ENCODE data around the gene ARHGEF26.

DNA sequence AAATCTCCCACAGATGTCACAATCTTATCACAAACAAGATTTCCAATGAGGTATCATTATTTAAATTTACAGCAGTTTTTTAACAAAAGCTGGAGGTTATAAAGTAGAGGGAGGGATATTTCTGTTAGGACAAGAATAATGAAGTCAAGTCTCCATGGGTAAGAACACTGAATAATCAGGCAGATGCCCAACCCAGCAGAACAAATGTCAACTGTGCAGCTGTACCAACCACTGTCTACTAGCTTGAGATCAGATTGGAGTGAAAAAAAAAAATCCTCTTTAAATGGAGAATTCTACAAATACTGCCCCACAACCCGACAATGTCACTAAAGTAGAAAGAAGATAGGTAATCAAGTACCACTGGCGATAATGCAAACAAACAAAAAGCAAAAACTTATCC is 172.8 kb downstream of the ARHGEF26 start:
- TF ChIP-seq, protein P1, sequence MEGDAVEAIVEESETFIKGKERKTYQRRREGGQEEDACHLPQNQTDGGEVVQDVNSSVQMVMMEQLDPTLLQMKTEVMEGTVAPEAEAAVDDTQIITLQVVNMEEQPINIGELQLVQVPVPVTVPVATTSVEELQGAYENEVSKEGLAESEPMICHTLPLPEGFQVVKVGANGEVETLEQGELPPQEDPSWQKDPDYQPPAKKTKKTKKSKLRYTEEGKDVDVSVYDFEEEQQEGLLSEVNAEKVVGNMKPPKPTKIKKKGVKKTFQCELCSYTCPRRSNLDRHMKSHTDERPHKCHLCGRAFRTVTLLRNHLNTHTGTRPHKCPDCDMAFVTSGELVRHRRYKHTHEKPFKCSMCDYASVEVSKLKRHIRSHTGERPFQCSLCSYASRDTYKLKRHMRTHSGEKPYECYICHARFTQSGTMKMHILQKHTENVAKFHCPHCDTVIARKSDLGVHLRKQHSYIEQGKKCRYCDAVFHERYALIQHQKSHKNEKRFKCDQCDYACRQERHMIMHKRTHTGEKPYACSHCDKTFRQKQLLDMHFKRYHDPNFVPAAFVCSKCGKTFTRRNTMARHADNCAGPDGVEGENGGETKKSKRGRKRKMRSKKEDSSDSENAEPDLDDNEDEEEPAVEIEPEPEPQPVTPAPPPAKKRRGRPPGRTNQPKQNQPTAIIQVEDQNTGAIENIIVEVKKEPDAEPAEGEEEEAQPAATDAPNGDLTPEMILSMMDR (IDR thresholded peaks at IDR 0.05), result no peak
- TF ChIP-seq POLR2A (IDR thresholded peaks at IDR 0.05), result no peak

Measured in body of pancreas (tissue), 4 donors.